Neural progenitor cell (in vitro differentiated cells): ENCODE measurements around the gene ASIC3.

ENCODE experiments used
- CTCF ChIP-seq: fragments of 200-600 bp; sonication (generic); IDR thresholded peaks from 2 replicates; pipeline ENCODE4 v1.5.1; 2017; ENCODE audit warnings: antibody characterized with exemption, mild to moderate bottlenecking
- EZH2 ChIP-seq: fragments of 200-600 bp; sonication (generic); IDR thresholded peaks from 2 replicates; pipeline ENCODE4 v1.6.1; 2017; ENCODE audit warnings: antibody characterized with exemption, mild to moderate bottlenecking, moderate library complexity
- EZH2phosphoT487 ChIP-seq: fragments of 200-600 bp; sonication (generic); IDR thresholded peaks from 2 replicates; pipeline ENCODE4 v1.6.1; 2017; ENCODE audit warnings: antibody characterized with exemption

GRCh38 chr7:151005566-151005965 is 42.8 kb upstream of the ASIC3 start:
- no peak for TF ChIP-seq CTCF
- no peak for TF ChIP-seq EZH2
- TF ChIP-seq EZH2phosphoT487: no peak
